ENCODE results near the gene PIGS.

PIGS gene

DNA sequence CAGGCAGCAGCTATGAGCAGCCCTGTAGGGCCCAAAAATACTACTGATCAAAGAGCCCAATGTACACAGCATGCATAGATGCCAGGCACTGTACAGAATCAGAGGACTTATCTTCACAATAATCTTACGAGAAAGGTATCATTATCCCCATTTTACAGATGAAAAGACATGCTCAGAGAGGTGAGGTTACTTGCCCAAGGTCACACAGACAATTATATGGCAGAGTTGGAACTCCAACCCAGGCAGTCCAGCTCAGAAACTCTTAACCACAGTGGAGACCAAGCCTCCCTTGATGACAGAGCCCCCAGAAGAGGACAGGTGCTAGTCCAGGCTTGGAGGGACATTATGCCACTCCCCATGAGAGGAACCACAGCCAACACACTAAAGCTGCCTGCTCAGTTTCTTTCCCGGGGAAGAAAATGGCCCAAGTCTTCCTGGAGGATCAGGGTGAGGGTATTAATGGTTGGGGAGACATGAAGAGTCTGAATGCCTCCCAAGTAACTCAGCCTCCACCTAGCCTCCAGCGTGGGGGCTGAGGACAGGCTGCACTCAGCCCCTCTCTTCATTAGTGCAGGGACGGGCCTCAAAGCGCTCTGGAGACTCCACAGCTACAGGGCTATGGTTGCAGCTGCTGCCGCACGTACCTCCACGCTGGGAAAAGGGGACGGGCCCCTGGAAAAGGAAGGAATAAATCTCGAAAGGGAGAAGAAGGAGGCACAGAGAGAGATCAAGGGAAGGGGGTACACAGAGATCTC lies 19.7 kb downstream of the PIGS start:
- DNase-seq (ENCODE audit: low read depth), result no peak
- TF ChIP-seq, protein P1, sequence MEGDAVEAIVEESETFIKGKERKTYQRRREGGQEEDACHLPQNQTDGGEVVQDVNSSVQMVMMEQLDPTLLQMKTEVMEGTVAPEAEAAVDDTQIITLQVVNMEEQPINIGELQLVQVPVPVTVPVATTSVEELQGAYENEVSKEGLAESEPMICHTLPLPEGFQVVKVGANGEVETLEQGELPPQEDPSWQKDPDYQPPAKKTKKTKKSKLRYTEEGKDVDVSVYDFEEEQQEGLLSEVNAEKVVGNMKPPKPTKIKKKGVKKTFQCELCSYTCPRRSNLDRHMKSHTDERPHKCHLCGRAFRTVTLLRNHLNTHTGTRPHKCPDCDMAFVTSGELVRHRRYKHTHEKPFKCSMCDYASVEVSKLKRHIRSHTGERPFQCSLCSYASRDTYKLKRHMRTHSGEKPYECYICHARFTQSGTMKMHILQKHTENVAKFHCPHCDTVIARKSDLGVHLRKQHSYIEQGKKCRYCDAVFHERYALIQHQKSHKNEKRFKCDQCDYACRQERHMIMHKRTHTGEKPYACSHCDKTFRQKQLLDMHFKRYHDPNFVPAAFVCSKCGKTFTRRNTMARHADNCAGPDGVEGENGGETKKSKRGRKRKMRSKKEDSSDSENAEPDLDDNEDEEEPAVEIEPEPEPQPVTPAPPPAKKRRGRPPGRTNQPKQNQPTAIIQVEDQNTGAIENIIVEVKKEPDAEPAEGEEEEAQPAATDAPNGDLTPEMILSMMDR (IDR thresholded peaks at IDR 0.05; ENCODE audit: low read depth, low read length, missing control alignments), result no peak
- peak overlapping the region; percentile 82 for H3K4me3 ChIP-seq (ENCODE audit: low read depth, low read length)

DNA sequence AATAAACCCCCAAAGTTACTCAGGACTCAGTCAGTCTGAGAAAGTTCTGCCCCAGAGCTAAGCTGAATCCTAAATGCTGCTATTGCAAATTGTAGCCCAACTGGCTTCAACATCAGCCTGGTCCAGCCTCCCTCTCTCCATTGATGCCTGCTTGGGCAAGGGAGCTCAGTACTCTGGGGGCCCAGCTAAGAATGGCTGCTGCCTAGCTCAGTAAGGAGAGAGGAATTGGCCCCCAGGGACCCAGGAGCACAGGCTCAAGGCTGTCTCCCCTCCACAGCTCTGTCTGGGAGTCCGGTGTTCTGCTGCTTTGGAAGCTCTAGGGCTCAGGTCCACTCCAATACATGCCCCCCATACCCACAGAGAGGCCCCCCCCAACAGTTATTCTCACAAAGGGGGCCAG lies 20.5 kb downstream of the PIGS start:
- DNase-seq (ENCODE audit: low read depth), result no peak
- TF ChIP-seq, protein P1 (IDR thresholded peaks at IDR 0.05; ENCODE audit: low read depth, low read length, missing control alignments), result no peak
- H3K4me3 ChIP-seq (ENCODE audit: low read depth, low read length), result peak overlapping the region; percentile 82

DNA sequence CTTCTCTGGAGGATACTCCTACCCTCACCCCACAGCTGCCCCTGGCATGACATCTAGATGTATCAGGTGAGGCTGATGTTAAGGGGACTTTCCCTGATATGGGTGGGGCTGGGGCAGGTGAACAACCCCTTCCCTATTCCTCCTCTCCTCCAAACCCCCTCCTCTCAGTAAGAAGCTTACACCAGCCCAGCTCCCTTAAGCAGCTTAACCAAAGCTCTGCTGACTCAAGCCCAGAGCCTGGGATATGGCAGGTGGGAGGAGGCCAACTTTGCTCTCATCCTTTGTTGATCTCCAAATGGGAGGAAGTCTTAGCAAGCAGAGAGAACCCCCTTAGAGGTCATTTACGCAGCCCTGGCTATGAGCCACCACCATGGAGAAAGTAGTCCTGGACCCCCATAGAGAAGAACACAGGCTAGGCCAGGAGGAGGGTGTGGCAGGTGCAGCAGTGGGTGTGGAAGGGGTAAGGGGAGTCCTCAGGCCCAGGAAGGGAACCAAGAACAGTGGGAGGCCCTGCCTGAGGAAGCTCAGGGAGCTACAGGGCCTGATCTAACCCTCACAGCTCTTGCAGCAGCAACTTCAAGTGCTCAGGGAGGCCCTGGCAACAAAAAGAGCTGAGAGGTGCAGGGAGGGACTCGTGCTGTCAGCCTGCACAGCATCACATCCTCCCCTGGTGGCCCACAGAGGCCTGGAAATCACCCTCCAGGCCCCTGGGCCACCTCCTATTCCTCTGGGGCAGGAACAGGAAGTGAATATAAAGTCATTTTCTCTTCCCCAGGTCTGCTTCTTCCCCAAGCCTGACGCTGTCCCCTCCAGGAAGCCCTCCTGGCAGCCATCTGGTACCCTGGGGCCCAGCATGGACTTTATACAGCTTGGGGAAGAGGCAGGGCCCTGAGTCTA lies 21.8 kb downstream of the PIGS start:
- H3K4me3 ChIP-seq (ENCODE audit: low read depth, low read length), result peak overlapping the region; percentile 31
- peak; percentile 60 for DNase-seq (ENCODE audit: low read depth)
- TF ChIP-seq, protein P1 (IDR thresholded peaks at IDR 0.05; ENCODE audit: low read depth, low read length, missing control alignments), result no peak

DNA sequence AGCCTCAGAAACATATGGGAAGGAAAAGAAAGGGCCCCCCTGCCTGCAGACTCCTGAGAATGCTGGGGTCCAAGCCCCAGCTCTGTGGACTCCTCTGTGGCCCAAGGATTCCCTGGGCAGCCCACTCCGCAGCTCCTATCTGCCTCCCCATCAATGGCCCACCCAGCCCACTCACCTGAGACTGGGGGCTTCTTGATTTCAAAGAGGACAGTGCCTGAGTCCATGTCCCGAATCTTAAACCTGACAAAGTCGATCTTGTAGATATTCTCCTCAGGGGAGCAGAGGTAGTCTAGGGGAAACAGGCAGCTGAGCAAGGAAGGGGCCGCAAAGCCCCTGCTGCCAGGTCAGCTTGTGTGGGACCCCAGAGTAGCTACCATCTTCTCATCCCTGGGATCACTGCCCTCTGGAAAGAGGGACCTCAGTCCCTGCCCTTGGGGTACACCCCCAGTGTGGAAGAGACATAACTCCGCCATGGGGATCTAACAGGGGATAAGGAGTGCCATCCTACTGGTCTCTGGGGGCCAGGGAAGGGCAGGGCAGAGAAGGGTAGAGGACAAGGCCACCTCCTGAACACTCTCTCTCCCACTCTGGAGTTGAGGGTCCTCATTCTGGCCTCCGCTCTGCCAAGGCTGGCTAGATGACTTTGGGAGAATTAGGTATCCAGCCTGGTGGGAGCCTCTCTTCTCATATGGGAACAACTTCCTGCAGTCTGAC lies 22.8 kb downstream of the PIGS start:
- TF ChIP-seq, protein P1 (IDR thresholded peaks at IDR 0.05; ENCODE audit: low read depth, low read length, missing control alignments), result no peak
- H3K4me3 ChIP-seq (ENCODE audit: low read depth, low read length), result no peak overlapping the region

DNA sequence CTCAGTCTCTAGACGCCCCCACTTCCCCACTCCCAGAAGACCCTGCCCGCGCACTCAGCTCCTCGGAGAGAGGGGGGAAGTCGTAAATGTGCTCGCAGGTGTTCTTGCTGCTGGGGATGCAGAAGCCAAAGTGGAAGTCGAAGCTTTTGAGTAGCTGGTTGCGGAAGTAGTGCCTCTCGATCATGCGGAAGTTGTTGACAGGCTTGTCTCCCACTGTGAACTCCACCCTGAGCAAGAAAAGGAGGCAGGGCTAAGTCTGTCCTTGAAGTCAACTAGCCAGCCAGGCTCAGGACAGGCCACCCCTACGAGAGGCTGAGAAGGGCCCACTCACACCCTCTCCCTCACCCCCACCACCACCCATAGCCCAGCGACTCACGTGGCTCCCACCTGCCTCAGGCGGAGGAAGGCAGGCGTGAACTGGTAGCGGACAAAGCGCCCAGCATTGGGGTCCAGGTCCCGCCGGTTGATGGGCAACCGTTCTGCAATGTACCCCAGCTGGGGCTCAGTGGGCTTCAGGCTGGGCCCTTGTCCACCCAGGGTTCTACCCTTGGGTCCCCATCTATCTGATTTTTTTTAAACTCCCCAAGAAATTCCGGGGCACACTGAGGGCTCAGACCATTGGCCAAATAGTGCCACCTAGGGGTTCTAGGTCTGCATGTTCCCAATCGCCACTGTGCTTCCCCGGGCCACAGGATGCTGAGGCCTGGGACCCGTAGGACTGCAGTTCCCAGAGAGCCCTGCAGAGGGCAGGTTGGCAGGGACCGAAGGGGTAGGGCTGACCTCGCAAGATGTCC lies 23.5 kb downstream of the PIGS start:
- peak overlapping the region; percentile 16 for H3K4me3 ChIP-seq (ENCODE audit: low read depth, low read length)
- peak; percentile 64 for DNase-seq (ENCODE audit: low read depth)
- TF ChIP-seq, protein P1 (IDR thresholded peaks at IDR 0.05; ENCODE audit: low read depth, low read length, missing control alignments), result peak; percentile 95

More for the DNA sequence above, 22.8 kb downstream of the PIGS start:
- no peak for DNase-seq (ENCODE audit: low read depth)

DNA sequence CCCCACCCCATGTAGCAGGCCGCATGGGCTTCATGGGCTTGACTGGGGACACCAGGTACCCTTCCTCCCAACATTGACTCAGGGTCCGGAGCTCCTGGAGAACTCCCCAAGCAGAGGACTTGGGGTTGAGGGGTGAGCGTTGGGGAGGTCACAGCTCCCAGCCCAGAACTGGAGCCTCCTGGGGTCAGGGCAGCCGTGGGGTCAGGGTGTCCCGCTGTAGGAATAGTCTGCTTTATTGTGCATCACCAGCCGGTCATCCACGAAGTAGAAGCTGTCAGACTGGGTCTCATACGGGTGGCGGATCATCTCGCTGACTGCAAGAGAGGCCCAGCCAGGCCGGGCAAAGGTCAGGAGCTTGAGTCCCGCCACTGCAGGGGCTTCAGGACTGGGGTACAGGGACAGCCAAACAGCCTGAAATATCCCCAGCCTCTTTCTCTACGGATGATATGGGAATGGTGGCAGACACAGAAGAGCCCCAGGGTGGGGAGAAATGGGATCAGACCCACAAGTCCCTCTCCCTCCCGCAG lies 24.2 kb downstream of the PIGS start:
- TF ChIP-seq, protein P1 (IDR thresholded peaks at IDR 0.05; ENCODE audit: low read depth, low read length, missing control alignments), result no peak
- DNase-seq (ENCODE audit: low read depth), result no peak
- no peak overlapping the region for H3K4me3 ChIP-seq (ENCODE audit: low read depth, low read length)
